HepG2 (cell line): ENCODE measurements around the gene B4GALT5. TPM values are rescaled to one million over a fixed set of nuclear protein-coding genes. Genes with fewer than 3 reads are reported as not detected.

Experiments used
- CEBPZ ChIP-seq: IDR thresholded peaks from 2 replicates; pipeline ENCODE4 v1.6.1; 2012; ENCODE audit warnings: low read length, improper control_type of control experiment
- DR1 ChIP-seq: sonication (generic); formaldehyde crosslinking; IDR thresholded peaks from 2 replicates; pipeline ENCODE4 v1.8.0; 2021; ENCODE audit warnings: mild to moderate bottlenecking, missing genetic modification reagents, inconsistent platforms
- ELF3 ChIP-seq: IDR thresholded peaks from 2 replicates; pipeline ENCODE4 v1.6.1; 2016; ENCODE audit warnings: missing genetic modification reagents, missing compliant biosample characterization
- IKZF4 ChIP-seq: sonication (generic); formaldehyde crosslinking; IDR thresholded peaks from 2 replicates; pipeline ENCODE4 v1.5.1; 2020; ENCODE audit warnings: borderline replicate concordance, mild to moderate bottlenecking, low read depth, missing genetic modification reagents; ENCODE audit errors: not compliant biosample characterization
- MAFF ChIP-seq: IDR thresholded peaks from 2 replicates; pipeline ENCODE4 v1.6.1; 2011; ENCODE audit warnings: low read depth, low read length, improper control_type of control experiment
- MTF2 ChIP-seq: sonication (generic); formaldehyde crosslinking; IDR thresholded peaks from 2 replicates; pipeline ENCODE4 v1.5.0; 2020; ENCODE audit warnings: missing genetic modification reagents, borderline replicate concordance
- PCBP2 ChIP-seq: fragments of 200-400 bp; formaldehyde crosslinking; optimal IDR thresholded peaks from 2 replicates; pipeline ENCODE3; 2018; ENCODE audit warnings: low read length, low read depth; ENCODE audit not compliant: poor library complexity, severe bottlenecking
- PITX1 ChIP-seq: sonication (generic); formaldehyde crosslinking; IDR thresholded peaks from 2 replicates; pipeline ENCODE4 v1.5.1; 2020; ENCODE audit warnings: mild to moderate bottlenecking, missing genetic modification reagents
- SATB2 ChIP-seq: sonication (generic); formaldehyde crosslinking; IDR thresholded peaks from 2 replicates; pipeline ENCODE4 v1.5.0; 2020; ENCODE audit warnings: missing genetic modification reagents
- SMC3 ChIP-seq: IDR thresholded peaks from 2 replicates; pipeline ENCODE4 v1.6.1; 2011; ENCODE audit warnings: low read length, improper control_type of control experiment
- ZBTB33 ChIP-seq: sonication (generic); formaldehyde crosslinking; IDR thresholded peaks from 2 replicates; pipeline ENCODE4 v1.4.0; 2020; ENCODE audit warnings: missing genetic modification reagents
- ZBTB49 ChIP-seq: sonication (generic); formaldehyde crosslinking; IDR thresholded peaks from 2 replicates; pipeline ENCODE4 v1.4.0; 2020; ENCODE audit warnings: missing genetic modification reagents, borderline replicate concordance
- ZNF124 ChIP-seq: sonication (generic); formaldehyde crosslinking; IDR thresholded peaks from 2 replicates; pipeline ENCODE4 v1.4.0; 2020; ENCODE audit warnings: missing genetic modification reagents
- ZNF569 ChIP-seq: sonication (generic); formaldehyde crosslinking; IDR thresholded peaks from 2 replicates; pipeline ENCODE4 v1.5.0; 2020; ENCODE audit warnings: mild to moderate bottlenecking, missing genetic modification reagents, moderate library complexity, borderline replicate concordance
- ZNF720 ChIP-seq: sonication (generic); formaldehyde crosslinking; IDR thresholded peaks from 2 replicates; pipeline ENCODE4 v1.4.0; 2020; ENCODE audit warnings: missing genetic modification reagents
- ZNF770 ChIP-seq: sonication (generic); formaldehyde crosslinking; IDR thresholded peaks from 2 replicates; pipeline ENCODE4 v1.5.0; 2020; ENCODE audit warnings: mild to moderate bottlenecking, missing genetic modification reagents
- ZNF782 ChIP-seq: sonication (generic); formaldehyde crosslinking; IDR thresholded peaks from 2 replicates; pipeline ENCODE4 v1.4.0; 2020; ENCODE audit warnings: missing genetic modification reagents, mild to moderate bottlenecking, borderline replicate concordance
- ZNF816 ChIP-seq: sonication (generic); formaldehyde crosslinking; IDR thresholded peaks from 2 replicates; pipeline ENCODE4 v1.8.0; 2022; ENCODE audit warnings: missing genetic modification reagents, mild to moderate bottlenecking, borderline replicate concordance
- polyA plus RNA-seq, 8 experiments: library from polyadenylated mRNA; depleted of rRNA in 3 of 8; stranded (reverse) in 7 of 8; unstranded in 1 of 8; fragments of >200 nt; fragmentation: Illumina TruSeq in 4 of 8; extraction: Trizol in 4 of 8; gene quantifications; 2 replicates each; pipeline versions ENCODE4 v1.2.1 to v1.2.3, GENCODE V29; 2011 to 2016; ENCODE audit warnings: low read depth in 4 of 8, missing spikeins in 1 of 8, mixed read lengths in 1 of 8; ENCODE audit not compliant: insufficient read depth in 1 of 8
- total RNA-seq, 5 experiments: library from RNA; depleted of rRNA; stranded (reverse); fragments of >200 nt; fragmentation: Illumina TruSeq; extraction: Trizol; gene quantifications; 2 replicates each; pipeline ENCODE4 v1.2.3, GENCODE V29; 2016; ENCODE audit warnings: low read depth in 1 of 5

B4GALT5 gene
- total and polyA plus RNA-seq, 2 of the 13 experiments (the other 11 are each of a cell fraction or from before 2014, with no cell fraction given) = 27.3 to 30.9 TPM

- no peak for TF ChIP-seq PCBP2
- TF ChIP-seq PITX1 (CRISPR knock-in tag) = peak; percentile 82
- peak; percentile 38; the same call in 1 of the 2 replicates for TF ChIP-seq ZNF720 (CRISPR knock-in tag)
- TF ChIP-seq ZNF770 = peak; percentile 59
- peak; percentile 72 for TF ChIP-seq ELF3 (CRISPR knock-in tag)
- peak; percentile 27; the same call in 1 of the 2 replicates for TF ChIP-seq ZBTB49 (CRISPR knock-in tag)
- no peak; the same call in 1 of the 2 replicates for TF ChIP-seq ZNF782
- TF ChIP-seq CEBPZ = no peak
- TF ChIP-seq ZNF816 (CRISPR knock-in tag) = no peak
- TF ChIP-seq SMC3 = peak; percentile 94
- TF ChIP-seq IKZF4 (CRISPR knock-in tag) = peak; percentile 52
- TF ChIP-seq ZBTB33 (CRISPR knock-in tag) = 0 out of 2 replicates have a peak, but pooled peaks have one; percentile 35
- peak; percentile 18; the same call in 1 of the 2 replicates for TF ChIP-seq MAFF
- TF ChIP-seq ZNF124 (CRISPR knock-in tag) = peak; percentile 96; the same call in 1 of the 2 replicates
- TF ChIP-seq SATB2 = no peak
- TF ChIP-seq MTF2 (CRISPR knock-in tag) = no peak; the same call in 1 of the 2 replicates
- TF ChIP-seq DR1 = no peak
- no peak; the same call in 1 of the 2 replicates for TF ChIP-seq ZNF569 (CRISPR knock-in tag)
These were observed 104.7 kb downstream of the B4GALT5 start (continued) for GRCh38 chr20:49608752-49609670.
